NOMO-1 treated with DMSO at 0.1 percent for 48 hours (cell line): Measurements from ENCODE around the gene SLC22A5.
"Not testable (repeated sequence)": the region's sequence is repeated elsewhere in the genome, so short reads cannot be mapped to it uniquely, and the experiment has no call there.

ENCODE experiments used
- DNase-seq: peaks from one replicate; lab custom pipeline; 2025; ENCODE audit not compliant: unreplicated experiment; lab: John Stamatoyannopoulos, UW

Gene SLC22A5

DNA sequence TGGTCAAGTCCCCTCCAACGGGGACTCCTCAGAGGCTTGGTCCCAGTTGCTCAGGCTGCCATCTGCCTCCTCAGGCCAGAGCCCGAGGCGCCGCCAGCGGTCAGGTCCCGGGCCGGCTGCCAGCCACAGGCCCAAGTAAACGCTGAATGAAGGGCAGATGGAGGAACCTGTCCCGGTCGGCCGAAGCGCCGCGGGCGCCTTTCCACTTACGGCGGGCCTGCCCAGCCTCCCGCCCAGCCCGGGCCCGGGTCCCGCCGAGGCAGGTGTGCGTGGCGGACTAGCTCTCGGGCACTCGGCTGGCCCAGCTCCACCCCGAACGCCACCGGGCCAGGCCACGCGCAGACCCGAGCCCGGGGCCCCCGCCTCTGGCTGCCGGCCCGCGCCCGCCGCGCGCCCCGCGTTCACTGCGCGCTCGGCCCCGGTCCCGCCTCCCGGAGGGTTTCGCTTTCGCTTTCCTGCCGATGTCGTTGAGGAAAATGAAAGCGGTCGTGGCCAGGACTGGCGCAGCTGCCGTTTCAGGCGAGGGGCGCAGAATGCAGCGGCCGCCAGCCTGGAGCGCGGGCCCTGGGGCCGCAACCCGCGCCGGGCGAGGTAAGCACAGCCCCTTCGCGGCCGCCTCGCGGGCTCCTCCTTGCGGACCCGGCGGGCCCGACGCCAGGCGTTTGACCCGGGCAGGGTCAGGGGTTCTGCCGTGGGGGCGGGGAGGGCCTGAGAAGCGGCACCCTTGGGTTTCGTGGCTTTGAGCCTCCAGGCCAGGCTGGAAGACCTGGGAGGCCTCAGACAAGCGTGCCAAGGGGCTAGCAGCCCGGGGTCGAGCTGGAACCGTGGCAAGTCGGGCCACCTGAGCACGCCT is 41.2 kb downstream of the SLC22A5 start:
- DNase-seq: peak; percentile 71

DNA sequence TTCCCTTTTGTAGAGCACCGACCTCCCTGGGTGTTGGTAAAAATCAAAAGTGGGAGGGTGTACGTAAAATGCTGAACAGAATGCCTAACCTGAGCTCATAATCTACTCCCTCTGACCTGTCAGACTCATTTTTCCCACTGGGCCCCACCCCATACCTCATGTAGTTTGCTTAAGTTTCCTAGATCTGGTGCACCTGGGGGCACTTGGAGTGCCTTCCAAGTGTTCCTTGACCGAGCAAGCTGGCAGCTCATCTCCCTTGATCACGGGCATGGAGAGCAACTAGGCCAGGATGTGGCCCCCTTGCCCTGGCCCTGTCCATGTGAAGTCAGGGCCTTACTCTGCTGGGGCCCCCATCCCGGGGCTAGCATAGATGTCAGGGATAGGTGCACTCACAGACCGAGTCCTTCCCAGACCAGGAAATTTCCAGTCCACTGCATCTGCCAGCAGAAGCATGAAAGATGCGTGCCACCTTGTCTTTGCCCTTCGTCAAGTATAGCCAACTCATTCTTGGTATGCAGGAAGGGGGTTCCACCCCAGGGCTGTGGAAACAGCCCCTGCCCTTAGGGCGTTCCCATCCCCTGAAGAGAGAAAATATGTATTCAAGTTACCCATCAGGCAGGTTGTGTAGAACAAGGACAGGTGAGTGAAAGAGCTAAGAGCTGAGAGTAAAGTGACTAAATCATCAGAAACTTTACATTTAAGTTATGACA is 41.9 kb downstream of the SLC22A5 start:
- no peak for DNase-seq

DNA sequence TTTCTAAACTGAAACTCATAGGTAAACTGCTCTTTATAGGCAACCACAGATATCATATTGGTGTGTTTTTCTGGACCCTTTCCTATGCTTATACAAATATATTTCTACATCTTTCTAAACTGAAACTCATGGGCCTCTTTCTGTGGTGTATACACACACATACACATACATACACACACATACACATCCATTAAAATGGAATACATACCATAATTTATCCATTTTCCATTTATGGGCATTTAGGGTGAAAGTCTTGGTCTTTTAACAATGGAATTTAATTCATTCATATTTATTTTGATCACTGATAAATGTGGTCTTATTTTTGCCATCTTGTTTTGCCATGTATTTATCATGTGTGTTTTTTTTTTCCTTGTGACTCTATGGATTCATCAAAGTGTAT is 44.1 kb downstream of the SLC22A5 start:
- no peak for DNase-seq

DNA sequence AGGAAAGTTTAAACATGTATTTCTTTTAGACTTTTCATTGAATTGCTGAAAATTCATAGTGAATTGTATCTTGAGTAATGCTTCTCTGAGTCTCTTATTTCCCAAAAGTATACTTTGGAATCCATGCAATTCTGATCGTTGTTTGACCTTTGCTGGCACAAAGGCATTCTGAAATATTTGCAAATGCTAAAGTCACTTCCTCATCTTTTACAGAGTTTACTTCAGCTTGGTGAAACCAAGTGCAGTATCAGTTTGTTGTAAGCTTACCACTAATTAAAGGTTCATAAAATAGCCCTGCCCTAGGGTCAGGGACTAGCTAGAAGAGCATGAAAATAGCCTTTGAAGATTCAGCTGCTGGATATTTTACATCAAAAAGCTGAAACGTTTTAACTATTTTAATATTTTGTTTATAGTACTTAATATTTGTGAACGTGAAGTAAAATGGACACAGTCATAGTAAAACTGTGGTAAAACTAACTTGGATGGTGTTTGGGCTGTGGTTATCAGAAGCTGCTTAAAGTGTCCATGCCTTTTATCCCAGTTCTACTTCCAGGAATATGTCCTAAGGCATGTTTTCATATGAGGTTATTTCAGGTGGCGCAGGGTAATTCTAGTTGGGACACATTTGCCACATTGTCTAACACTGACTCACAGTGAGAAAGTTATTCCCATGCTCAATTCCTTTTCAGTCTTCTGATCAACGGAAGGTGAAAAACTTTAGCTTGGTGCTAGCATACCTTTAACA is 45.3 kb downstream of the SLC22A5 start:
- DNase-seq: peak; percentile 77

DNA sequence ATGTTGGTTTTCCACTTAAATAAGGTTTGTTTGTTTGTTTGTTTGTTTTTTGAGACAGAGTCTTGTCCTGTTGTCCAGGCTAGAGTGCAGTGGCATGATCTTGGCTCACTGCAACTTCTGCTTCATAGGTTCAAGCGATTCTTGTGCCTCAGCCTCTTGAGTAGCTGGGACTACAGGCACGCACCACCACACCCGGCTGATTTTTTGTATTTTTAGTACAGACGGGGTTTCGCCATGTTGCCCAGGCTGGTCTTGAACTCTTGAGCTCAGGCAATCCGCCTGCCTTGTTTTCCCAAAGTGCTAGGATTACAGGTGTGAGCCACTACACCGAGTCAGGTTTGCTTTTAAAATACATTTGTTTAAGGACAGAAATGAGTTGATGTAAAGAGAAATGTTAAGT is 46.0 kb downstream of the SLC22A5 start:
- DNase-seq: not testable (repeated sequence)

DNA sequence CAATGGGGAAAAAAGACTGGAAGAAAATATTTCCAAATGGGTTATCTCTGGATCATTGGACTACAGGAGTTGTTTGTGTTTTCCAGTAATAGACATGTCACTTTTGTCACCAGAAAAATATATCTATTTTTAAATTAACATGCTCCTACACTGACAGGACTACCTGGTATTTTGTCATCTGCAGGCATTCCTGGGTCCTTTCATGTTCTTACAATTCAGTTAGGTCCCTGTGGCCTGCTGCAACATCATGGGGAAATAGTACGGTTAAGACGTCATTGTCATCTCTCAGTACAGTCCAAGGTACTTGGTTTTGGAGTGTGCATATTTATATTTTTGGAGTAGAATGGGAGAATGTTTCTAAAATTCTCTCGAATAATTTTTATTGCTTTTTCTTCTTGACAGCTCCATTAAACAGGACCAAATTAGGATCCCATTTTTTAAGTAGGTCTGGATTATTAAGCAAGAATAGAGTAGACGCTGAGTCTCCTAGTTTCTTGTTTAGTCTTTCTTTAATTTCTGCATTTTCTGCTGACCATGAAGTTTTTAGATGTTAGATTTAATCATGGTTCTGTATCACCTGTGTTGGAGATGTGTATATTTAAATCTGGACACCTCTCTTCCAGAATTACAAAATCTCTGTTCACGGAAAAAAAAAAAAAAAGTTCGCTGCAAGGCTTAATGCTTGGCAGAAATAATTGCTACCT is 46.9 kb downstream of the SLC22A5 start:
- DNase-seq: no peak

DNA sequence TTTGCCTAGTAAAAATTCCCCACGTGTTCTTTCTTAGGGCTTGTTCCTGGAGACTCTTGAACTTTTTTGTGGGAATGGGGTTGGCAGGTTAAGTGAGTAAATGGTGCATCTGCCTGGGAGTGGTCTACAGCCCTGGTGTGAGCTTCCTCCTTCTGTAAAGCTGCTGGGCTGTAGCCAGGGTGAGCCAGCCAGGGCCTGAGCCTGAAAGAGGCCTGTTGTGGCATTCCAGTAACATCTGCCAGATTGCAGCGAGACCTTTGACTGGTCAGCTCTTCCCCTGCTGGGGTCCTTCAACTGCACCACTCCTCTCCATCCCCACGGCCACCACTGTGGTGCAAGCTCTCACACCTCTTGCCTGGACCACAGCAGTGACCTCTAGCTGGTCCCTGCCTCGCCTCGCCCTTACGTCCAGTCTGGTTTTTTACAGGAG is 47.5 kb downstream of the SLC22A5 start:
- DNase-seq: no peak

DNA sequence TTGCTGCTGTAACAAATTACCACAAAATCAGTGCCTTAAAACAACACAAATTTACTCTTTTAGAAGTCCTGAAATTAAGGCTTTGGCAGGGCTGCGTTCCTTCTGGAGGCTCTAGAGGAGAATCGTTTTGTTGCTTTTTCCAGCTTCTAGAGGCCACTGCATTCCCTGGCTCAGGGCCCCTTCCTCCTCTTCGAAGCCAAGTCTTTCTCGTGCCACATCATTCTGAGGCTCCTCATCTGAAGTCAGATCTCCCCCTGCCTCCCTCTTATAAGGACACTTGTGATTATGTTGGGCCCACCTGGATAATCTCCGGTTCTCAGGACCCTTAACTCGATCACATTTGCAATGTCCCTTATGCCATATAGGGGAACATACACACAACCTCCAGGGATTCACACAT is 48.0 kb downstream of the SLC22A5 start:
- no peak for DNase-seq

DNA sequence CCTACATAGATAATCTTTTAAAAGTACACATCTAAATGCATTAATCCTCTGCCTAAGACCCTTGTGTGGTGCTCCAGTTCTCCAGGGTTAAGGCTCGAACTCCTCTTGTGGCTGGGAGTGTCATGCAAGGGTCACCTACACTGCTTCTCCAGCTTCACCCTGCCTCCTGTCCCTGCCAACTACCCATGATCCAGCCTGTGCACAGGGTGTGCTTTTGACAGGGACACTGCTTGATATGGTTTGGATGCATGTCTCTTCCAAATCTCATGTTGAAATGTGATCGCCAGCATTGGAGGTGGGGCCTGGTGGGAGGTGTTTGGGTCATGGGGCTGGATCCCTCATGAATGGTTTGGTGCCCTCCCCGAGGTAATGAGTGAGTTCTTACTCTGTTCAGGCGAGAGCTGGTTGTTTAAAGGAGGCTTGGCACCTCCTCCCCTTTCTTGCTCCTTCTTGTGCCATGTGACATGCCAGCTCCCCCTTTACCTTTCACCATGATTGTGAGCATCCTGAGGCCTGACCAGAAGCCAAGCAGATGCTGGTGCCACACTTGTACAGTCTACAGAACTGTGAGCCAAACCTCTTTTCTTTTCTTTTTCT is 48.5 kb downstream of the SLC22A5 start:
- DNase-seq: no peak

DNA sequence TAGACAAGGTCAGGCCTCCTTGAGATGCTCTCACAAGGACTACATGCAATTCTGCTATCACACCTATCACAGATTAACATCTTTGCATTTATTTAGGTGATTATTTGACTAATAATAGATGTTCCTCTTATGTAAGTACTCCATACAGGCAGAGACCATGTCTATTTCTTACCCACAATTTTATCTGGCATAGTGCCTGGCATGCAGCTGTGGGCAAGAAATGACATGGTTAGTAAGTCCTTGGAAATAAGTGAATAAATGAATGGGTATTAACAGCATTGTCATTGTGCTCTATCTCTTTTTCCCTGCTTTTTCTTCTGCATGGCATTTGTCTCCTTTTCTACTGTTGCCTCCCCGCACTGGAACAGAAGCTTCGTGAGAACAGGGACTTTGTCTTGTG is 49.4 kb downstream of the SLC22A5 start:
- no peak for DNase-seq

DNA sequence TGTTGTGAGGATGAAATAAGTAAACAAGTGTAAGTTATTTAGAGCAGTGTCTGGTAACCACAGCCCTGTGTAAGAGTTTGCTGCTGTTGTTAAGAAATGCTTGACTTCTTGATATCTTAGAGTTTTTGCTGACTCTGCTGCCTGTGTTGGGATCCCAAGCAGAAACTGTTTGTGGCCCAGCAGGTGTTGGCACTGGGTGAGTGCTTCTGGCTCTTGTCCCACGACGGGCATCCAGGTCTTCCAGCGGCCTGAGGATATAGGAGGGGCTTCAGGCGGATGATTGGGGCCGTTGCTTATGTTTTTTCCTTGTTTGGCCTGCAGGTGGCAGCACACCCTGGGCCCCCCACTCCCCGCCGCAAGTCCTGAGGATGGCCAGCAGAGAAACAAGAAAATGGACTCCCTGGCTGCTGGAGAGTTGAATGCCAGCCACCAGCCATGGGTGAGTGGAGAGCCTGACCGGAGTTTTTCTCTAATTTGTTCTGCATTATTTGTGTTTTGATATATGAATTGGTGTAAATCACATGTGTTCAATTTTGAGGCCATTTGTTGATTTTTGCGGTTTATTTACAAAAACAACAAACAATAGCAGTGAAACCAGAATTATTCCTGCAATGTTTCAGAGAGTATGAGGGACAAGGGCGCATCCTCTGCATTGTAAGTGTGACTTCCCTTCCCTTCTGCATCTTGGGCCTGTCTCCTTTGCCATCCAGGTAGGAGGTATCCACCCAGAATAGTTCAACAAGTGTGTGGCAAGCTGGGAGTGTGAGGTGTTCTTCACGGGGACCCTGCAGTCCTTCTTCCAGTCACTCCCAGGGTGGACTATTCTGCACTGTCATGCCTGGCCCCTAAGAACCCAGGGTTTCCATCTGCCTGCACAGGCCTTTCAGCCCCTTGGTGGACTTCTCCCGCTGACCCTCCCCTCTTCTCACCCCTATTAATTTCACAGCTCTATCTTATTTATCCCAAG is 50.3 kb downstream of the SLC22A5 start:
- peak; percentile 70 for DNase-seq

DNA sequence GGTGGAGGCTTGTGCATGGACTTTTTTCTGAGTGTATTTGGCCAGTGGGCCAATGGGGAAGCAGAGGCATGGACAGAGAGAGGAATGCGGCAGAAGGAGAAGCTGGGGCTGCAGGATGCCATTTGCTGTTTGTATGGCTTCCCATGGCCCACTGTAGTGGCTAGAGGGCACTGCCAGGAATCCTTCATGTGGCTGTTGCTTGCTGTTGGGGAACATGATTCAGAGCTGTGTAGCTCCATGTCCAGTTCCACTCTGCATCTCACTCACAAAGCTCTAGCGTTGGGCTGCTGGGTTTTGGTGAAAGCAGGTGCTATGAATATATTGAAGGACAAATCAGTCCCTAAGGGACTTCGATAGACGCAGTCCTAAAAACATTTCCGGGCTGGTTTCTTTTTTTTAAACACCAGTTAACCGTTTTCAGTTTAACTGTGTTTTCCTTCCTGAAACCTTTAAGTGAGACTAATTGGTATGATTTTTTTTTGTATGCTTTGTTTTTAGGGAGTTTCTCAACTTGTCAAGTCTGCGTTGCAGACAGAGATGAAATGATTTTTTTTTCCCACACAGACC is 51.3 kb downstream of the SLC22A5 start:
- peak; percentile 73 for DNase-seq

DNA sequence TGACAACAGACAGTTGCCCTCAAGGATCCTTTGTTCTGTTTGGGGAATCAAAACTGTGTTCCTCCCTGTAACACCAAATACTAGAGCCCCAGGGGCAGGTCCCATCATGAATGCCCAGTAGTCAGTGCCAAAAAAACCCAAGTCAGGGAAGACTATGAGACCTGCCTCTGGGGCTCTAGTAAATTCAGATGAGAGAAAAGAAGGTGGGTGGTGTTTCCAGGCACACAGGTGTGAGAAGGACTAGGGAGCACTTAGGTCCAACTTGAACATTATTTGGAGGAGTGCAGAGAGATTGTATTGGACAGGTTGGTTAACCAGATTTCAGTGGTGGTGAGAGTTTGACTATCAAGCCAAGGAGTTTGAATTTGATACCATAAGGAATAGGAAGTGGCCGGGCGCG is 52.0 kb downstream of the SLC22A5 start:
- no peak for DNase-seq

DNA sequence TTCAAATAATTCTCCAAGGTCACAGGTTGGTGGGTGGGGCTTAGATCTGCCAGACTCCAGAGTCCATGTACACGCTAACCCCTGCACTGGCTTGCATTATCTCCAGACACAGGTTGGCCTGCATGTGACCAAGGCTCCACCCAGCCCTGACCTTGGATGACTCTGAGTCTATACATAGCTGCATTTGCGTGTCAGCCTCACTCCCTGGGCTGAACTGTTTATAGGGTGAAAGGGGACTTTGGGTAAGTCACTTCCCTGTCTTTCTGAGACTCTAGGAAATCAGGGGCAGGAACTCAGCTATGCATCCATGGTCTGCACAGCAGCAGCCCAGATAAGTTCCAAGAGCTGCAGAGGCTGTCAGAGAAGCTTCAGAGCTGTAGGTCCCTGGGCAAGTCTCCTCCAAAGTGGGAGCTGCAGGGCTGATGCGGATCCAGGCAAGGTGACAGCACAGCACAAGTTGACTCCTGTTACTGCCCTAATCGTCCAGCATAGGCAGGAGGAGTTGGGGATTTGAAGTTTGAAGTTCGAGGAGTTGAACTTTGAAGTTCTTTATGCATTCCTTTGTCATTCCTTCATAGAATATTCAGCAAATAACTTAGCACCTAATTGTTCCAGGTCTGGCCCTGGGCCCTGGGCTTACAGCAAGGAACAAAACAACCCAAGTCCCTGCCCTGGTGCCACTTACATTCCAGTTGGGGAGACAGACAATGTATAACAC is 53.4 kb downstream of the SLC22A5 start:
- DNase-seq: peak; percentile 92

DNA sequence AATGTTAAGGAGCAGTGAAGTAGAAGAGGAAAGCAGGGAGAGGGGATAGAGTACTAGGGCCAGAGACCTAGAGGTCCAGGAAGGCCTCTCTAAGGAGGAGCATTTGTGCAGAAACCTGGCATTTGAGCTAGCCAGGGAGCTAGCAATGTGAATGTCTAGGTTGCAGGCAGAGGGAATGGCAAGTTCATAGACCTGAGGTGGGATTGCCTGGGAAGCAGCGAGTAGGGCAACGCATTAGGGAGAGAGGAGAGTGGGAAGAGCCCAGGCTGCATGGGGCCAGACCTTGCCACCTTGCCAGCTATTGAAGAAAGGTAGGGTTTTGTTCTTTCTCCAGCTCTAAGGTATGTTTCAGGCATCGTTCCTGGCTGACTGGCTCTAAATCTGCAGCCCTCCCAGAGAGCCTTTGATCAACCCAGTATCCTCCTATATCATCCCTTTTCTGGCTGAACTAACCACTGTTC is 54.0 kb downstream of the SLC22A5 start:
- DNase-seq: no peak

DNA sequence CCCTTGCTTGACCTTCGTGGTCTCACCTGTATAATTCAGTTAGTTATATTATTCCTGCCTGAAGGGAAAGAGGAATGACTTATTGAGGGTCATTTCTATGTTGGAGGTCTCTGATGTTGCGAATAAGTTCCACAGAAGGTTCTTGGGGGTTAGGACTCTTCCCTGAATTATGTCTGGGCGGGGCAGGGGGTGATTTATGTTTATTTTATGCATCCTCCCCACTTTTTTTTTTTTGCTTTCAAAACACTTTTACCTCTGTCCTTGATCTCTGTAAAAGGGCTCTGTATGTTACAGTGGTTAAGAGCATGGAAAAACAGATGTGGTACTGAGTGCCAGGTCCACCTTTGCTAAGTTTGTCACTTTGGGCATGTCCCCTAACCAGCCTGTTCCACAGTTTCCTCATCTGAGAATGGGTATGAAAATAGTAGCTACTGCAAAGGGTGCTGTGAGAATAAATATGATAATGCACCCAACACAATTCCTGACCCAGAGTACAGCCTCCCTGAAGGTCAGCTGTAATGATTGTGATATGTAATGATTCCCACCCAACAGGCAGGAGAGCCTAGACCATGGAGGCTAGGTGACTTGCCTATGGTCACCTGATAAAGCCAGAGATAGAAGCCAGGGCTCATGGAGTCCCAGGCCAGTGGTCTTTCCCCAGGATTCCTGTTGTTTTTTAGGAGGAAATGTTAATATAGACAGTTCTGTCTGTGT is 54.8 kb downstream of the SLC22A5 start:
- DNase-seq: no peak

DNA sequence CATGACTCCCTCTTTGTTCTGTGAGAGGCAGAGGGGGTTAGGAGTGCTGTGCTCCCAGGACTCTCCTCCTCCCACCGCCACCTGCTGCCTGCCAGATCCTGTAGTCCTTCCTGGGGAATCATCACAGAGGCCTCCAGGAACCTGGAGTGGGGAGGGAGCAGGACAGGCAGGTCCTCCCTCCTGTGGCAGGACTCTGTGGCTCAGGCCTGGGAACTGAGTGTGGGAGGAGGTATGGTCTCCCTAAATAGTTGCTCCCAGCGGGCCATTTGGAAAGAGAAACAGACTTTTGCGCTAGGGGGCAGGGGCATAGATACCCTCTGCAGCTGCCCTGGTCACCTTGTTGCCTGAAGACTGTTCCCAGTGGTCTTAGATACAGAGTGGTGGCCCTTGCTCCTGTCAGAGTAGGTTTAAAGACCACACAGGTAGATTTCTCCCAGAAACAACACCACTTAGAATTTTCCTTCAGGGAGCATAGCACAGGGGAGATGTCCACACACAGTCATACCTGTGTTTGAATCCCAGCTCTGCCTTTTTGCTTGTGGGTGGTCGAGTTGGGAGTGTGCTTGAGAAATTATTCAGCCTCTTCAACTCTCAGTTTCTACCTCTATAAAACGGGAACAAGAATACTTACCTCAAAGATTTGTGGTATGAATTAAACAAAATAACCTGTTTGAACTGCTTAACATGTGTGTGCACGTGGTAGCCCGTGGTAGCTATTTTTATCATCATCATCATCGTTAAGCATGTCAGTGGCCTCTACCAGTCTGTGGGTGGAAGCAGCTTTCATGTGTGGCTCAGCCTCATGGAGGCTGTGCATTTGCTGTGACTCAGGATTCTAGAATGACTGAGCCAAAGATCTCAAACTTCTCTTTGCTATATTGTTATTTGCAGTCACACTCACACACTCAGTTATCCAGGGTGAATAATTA is 55.8 kb downstream of the SLC22A5 start:
- DNase-seq: peak; percentile 51
